Measurements from ENCODE around the gene SDCCAG8. TPM values are rescaled to one million over a fixed set of nuclear protein-coding genes. Genes with fewer than 3 reads are reported as not detected.

The SDCCAG8 gene
- total RNA-seq, 1 experiment from 2014 or later: 10.0 TPM

GRCh38 chr1:243496187-243496646, 240.4 kb downstream of the SDCCAG8 start:
- Histone ChIP-seq H4K5ac (ENCODE audit: insufficient read length, low read depth, low read length) (no peak overlapping the region), H3K27ac (ENCODE audit: insufficient read length, low read depth, low read length) (no peak overlapping the region), H3K9ac (ENCODE audit: extremely low read depth, insufficient read length, low read length) (no peak overlapping the region), H2BK5ac (ENCODE audit: insufficient read length, low read length) (no peak overlapping the region), H2BK120ac (ENCODE audit: low read depth, low read length, poor library complexity, severe bottlenecking) (no peak overlapping the region), H2BK20ac (ENCODE audit: low read depth, low read length, poor library complexity, severe bottlenecking) (no peak overlapping the region), H3K4me2 (ENCODE audit: insufficient read depth, insufficient read length, low read length) (no peak overlapping the region), H3K79me2 (ENCODE audit: insufficient read depth, low read length) (no peaks in the 10 kb centered on the region), H3K18ac (ENCODE audit: insufficient read length, low read depth, low read length) (no peak overlapping the region), H3K23ac (ENCODE audit: insufficient read length, low read depth, low read length) (no peak overlapping the region), H2BK15ac (ENCODE audit: low read depth, low read length) (no peak overlapping the region), H3K27me3 (ENCODE audit: insufficient read depth, low read length) (no peaks in the 10 kb centered on the region), H3K4me1 (ENCODE audit: insufficient read depth, low read length) (peaks cover 7% of the 10 kb centered on the region; the same call in 1 of the 2 replicates), H2AFZ (ENCODE audit: low read length) (no peak overlapping the region), H2BK12ac (ENCODE audit: insufficient read length, low read depth, low read length) (no peak overlapping the region), H3K14ac (ENCODE audit: insufficient read depth, low read length) (no peak overlapping the region), H2AK5ac (ENCODE audit: insufficient read length, low read length) (no peak overlapping the region), H3K79me1 (ENCODE audit: insufficient read depth, low read depth, low read length, poor library complexity, severe bottlenecking) (no peaks in the 10 kb centered on the region), H4K91ac (ENCODE audit: insufficient read length, low read depth, low read length) (no peak overlapping the region), H4K20me1 (ENCODE audit: control insufficient read depth, insufficient read depth, insufficient read length) (no peaks in the 10 kb centered on the region), H4K8ac (replicated peaks; ENCODE audit: insufficient read length, low read depth, low read length) (no peak overlapping the region), H3K23me2 (ENCODE audit: insufficient read length, low read depth, low read length, poor library complexity, severe bottlenecking) (no peaks in the 10 kb centered on the region), H3T11ph (ENCODE audit: low read length) (no peak overlapping the region), H3K56ac (ENCODE audit: insufficient read length, low read depth, low read length) (no peak overlapping the region), H3K4ac (ENCODE audit: low read depth, low read length) (no peak overlapping the region), H3K9me3 (ENCODE audit: control insufficient read depth, low read depth, low read length) (no peaks in the 10 kb centered on the region)
- Mint-ChIP-seq H3K27ac (0 out of 7 replicates have a peak overlapping the region, but pooled peaks of 1 of the 3 experiments have one; percentile 2), H3K4me3 (no peak overlapping the region), H3K9me3 (peaks cover 1 to 2% of the 10 kb centered on the region in 2 experiments; a peak in 2 of 5 replicates), H3K4me1 (peaks cover 43 to 50% of the 10 kb centered on the region in 2 experiments), H3K27me3 (ENCODE audit: low read depth) (no peaks in the 10 kb centered on the region), H3K36me3 (ENCODE audit: insufficient read depth in 1 of 3, low read depth in 3 of 3) (peaks cover 2 to 9% (median 7%) of the 10 kb centered on the region in 3 experiments; a peak in 6 of 7 replicates)
- no peak for DNase-seq
- WGBS (ENCODE audit: extremely low coverage, insufficient read length, low lambda C conversion rate): no CpG with 5 or more reads among the region's 19 CpGs
- TF ChIP-seq CTCF (conservative IDR thresholded peaks at IDR 0.05): no peak
